ENCODE measurements around the gene TMBIM1. TPM values are rescaled to one million over a fixed set of nuclear protein-coding genes. Genes with fewer than 3 reads are reported as not detected.

Gene TMBIM1
- total RNA-seq, 1 donor from 2014 or later, result 73.7 TPM

DNA sequence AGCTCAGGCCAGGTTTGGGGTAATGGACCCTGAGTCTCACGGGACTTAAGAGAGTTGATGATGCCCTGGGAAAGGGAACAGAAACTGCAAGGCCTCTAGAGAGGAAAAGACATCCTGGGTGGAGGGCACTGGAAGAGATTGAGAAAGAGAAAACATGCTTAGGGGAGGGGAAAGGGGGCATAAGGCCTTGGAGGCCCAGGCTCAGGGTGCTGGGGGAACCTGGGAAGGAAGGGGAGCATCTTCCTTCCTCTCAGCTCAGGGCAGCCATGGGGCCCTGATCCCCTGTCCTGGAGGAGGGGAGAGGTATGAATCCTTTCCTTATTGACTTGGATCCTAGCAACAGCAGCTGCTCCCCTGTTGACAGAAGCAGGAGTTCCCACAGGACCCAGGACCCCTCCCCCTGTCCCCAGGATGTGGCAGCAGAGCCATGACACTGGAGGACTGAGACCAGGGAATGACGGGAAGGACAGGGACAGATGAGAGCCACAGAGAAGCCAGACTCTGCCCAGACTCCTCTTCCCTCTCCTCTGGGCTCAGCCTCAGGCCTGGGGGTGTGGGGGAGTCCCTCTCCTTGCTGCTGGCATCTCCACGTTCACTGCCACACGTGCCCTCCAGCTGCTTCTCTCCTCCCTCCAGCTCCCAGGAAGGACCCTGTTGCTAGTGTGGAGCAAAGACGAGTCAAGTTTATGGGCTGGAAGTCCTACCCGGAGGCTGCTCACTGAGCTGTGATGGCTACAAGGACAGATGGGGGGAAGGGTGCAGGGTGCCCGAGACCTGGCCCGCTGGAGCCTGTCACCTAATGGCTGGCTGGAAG lies 30.7 kb downstream of the TMBIM1 start:
- H3K4me1 Mint-ChIP-seq (ENCODE audit: low read depth), result peaks cover 16% of the 10 kb centered on the region
- intact Hi-C loops (cut with micrococcal nuclease), result no loop called here
- DNase-seq (ENCODE audit: low spot score), result no peak
- no peaks in the 10 kb centered on the region for H3K9me3 Mint-ChIP-seq
- no peak overlapping the region for H3K27ac Mint-ChIP-seq
- H3K36me3 Mint-ChIP-seq (ENCODE audit: low read depth), result peaks cover 21% of the 10 kb centered on the region
- no peak overlapping the region for H3K4me3 Mint-ChIP-seq (ENCODE audit: low read depth)
- no peaks in the 10 kb centered on the region for H3K27me3 Mint-ChIP-seq (ENCODE audit: low read depth)

DNA sequence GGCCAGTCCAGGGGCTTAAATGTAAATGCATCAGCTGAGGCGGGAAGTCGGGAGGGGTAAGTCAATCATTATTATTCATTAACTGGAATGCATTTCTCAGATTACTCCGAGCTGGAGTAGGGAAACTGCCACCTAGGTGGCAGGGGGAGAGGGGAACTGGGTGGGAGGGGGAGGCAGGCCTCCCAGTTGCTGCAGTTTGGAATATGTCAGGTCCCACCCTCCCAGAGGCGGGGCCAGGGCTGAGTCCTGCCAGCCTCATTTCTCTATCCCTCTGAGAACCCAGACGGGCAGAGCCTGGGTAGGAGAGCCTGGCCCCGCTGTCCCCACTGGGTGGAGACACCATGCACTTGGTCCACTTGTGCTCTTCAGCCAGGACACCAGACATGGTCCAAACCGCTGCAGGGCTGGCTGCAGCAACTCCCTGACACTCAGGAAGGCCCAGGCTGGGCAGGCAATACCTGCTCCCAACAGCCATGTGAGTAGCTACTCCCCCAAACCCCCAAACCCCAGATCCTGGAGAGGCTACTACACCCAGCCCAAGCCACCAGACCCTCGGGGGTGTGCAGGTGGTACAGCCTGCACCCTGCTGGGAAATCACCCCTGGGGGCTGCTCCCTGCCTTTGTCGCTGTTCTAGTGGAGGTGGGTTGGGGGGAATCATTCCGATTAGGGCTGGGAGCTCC lies 31.4 kb downstream of the TMBIM1 start, which contains the start of gene GPBAR1:
TSS of gene GPBAR1 (plus strand) at position 274 of the 681 bp plus-strand sequence. CDS start 1,710 bp downstream, outside the sequence.
- H3K27me3 Mint-ChIP-seq (ENCODE audit: low read depth), result no peaks in the 10 kb centered on the region
- peak within 1 kb of the TSS; percentile 39 for H3K27ac Mint-ChIP-seq
- H3K4me3 Mint-ChIP-seq (ENCODE audit: low read depth), result no peak within 1 kb of the TSS
- intact Hi-C loops (cut with micrococcal nuclease), result no loop called here
- peaks cover 16% of the 10 kb centered on the region for H3K4me1 Mint-ChIP-seq (ENCODE audit: low read depth)
- peaks cover 21% of the 10 kb centered on the region for H3K36me3 Mint-ChIP-seq (ENCODE audit: low read depth)
- H3K9me3 Mint-ChIP-seq, result no peaks in the 10 kb centered on the region
- no peak for DNase-seq (ENCODE audit: low spot score)

GRCh38 chr2:218260166-218260565 lies 32.1 kb downstream of the TMBIM1 start:
- Mint-ChIP-seq H3K27me3 (ENCODE audit: low read depth) (no peaks in the 10 kb centered on the region), H3K27ac (no peak overlapping the region), H3K4me1 (ENCODE audit: low read depth) (peaks cover 19% of the 10 kb centered on the region), H3K36me3 (ENCODE audit: low read depth) (peaks cover 23% of the 10 kb centered on the region), H3K4me3 (ENCODE audit: low read depth) (no peak overlapping the region), H3K9me3 (no peaks in the 10 kb centered on the region)
- DNase-seq (ENCODE audit: low spot score), result no peak
- intact Hi-C loops (cut with micrococcal nuclease), result no loop called here

- peak overlapping the region; percentile 39 for H3K27ac Mint-ChIP-seq
- DNase-seq (ENCODE audit: low spot score), result no peak
- H3K9me3 Mint-ChIP-seq, result no peaks in the 10 kb centered on the region
- H3K4me1 Mint-ChIP-seq (ENCODE audit: low read depth), result peaks cover 20% of the 10 kb centered on the region
- intact Hi-C loops (cut with micrococcal nuclease), result no loop called here
- H3K4me3 Mint-ChIP-seq (ENCODE audit: low read depth), result no peak overlapping the region
- no peaks in the 10 kb centered on the region for H3K27me3 Mint-ChIP-seq (ENCODE audit: low read depth)
- H3K36me3 Mint-ChIP-seq (ENCODE audit: low read depth), result peaks cover 31% of the 10 kb centered on the region
These were observed 33.0 kb downstream of the TMBIM1 start for GRCh38 chr2:218259099-218259961.

GRCh38 chr2:218257390-218257981 lies 34.8 kb downstream of the TMBIM1 start:
- Mint-ChIP-seq H3K9me3 (no peaks in the 10 kb centered on the region), H3K27ac (peak overlapping the region; percentile 83), H3K36me3 (ENCODE audit: low read depth) (peaks cover 39% of the 10 kb centered on the region), H3K27me3 (ENCODE audit: low read depth) (no peaks in the 10 kb centered on the region), H3K4me3 (ENCODE audit: low read depth) (no peak overlapping the region), H3K4me1 (ENCODE audit: low read depth) (peaks cover 15% of the 10 kb centered on the region)
- intact Hi-C loops (cut with micrococcal nuclease), result loop anchor here (1.0 to 2.0 kb wide), 3 partner anchors 29 to 71 kb away; no protein-coding TSS in a partner anchor
- peak; percentile 58 for DNase-seq (ENCODE audit: low spot score)

DNA sequence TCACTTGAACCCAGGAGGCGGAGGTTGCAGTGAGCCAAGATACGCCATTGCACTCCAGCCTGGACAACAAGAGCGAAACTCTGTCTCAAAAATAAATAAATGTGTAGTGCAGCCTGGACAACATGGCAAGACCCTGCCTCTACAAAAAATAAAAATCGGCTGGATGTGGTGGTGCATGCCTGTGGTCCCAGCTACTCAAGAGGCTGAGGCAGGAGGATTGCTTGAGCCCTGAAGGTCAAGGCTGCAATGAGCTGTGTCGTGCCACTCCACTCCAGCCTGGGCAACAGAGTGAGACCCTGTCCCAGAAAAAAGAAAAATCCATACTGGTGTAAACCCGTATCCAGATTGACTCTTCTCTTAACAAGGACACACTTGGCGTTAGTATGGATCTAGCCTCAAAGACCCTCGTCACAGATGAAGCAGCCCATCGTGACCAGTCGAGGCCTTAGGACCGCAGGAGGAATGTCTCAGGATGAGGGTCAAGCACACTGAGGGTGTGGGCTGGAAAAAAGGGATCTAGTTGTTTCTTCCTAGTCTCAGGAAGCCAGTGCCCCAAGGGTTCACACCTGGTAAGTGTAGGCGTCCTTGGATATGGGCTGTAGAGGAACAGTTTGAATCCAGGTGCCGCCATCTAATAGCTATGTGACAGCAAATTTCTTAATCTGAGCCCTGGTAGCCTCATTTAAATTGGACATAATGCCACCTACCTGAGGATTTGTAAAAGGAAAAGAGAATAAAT lies 35.5 kb downstream of the TMBIM1 start:
- DNase-seq (ENCODE audit: low spot score), result no peak
- H3K4me3 Mint-ChIP-seq (ENCODE audit: low read depth), result no peak overlapping the region
- H3K36me3 Mint-ChIP-seq (ENCODE audit: low read depth), result peaks cover 47% of the 10 kb centered on the region
- peak overlapping the region; percentile 83 for H3K27ac Mint-ChIP-seq
- intact Hi-C loops (cut with micrococcal nuclease), result loop anchor here (1.0 to 2.0 kb wide), 3 partner anchors 30 to 70 kb away; no protein-coding TSS in a partner anchor
- peaks cover 15% of the 10 kb centered on the region for H3K4me1 Mint-ChIP-seq (ENCODE audit: low read depth)
- H3K27me3 Mint-ChIP-seq (ENCODE audit: low read depth), result no peaks in the 10 kb centered on the region
- no peaks in the 10 kb centered on the region for H3K9me3 Mint-ChIP-seq

GRCh38 chr2:218255446-218255845 lies 36.9 kb downstream of the TMBIM1 start:
- intact Hi-C loops (cut with micrococcal nuclease), result no loop called here
- no peaks in the 10 kb centered on the region for H3K9me3 Mint-ChIP-seq
- H3K4me3 Mint-ChIP-seq (ENCODE audit: low read depth), result no peak overlapping the region
- peak overlapping the region; percentile 78 for H3K27ac Mint-ChIP-seq
- no peak for DNase-seq (ENCODE audit: low spot score)
- peaks cover 58% of the 10 kb centered on the region for H3K36me3 Mint-ChIP-seq (ENCODE audit: low read depth)
- H3K27me3 Mint-ChIP-seq (ENCODE audit: low read depth), result no peaks in the 10 kb centered on the region
- H3K4me1 Mint-ChIP-seq (ENCODE audit: low read depth), result peaks cover 15% of the 10 kb centered on the region

GRCh38 chr2:218253232-218253625 lies 39.1 kb downstream of the TMBIM1 start:
- intact Hi-C loops (cut with micrococcal nuclease), result no loop called here
- Mint-ChIP-seq H3K4me3 (ENCODE audit: low read depth) (no peak overlapping the region), H3K27ac (peak overlapping the region; percentile 55), H3K4me1 (ENCODE audit: low read depth) (peaks cover 17% of the 10 kb centered on the region), H3K9me3 (no peaks in the 10 kb centered on the region), H3K27me3 (ENCODE audit: low read depth) (no peaks in the 10 kb centered on the region), H3K36me3 (ENCODE audit: low read depth) (peaks cover 78% of the 10 kb centered on the region)
- DNase-seq (ENCODE audit: low spot score), result no peak

DNA sequence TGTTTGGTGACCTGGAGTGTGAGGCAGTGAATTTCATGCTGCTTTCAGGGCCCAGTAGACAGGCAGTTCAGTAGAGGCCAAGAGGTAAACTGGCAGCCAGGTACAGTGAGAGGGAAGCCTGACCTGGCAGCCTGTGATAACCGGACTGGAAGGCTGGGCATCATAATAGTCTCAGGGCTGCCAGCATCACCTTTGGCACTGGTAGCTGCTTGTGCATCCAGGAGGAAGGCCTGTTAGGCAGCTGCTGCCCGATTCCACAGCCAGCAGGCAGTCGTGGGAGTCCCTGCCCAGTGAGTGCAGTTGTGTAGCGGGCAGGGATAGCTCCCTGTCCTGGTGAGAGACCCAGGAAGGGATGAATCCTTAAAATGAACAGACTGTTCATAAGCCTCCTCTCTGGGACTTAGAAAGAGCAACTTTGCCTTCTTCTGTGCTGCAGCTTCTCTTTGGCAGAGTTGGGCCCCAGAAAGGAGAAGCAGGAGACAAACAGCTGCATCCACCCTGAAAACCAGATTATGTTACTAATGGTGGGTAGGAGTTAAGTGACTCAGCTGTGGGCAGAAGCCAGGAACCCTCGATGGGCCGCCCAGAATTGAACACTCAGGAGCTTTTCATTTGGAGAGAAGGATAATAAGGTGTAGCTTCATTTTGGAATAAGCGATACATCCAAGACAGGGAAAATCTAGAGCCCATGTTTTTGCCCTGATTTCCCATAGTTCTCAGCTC lies 39.6 kb downstream of the TMBIM1 start:
- intact Hi-C loops (cut with micrococcal nuclease), result no loop called here
- peak overlapping the region; percentile 55 for H3K27ac Mint-ChIP-seq
- peaks cover 82% of the 10 kb centered on the region for H3K36me3 Mint-ChIP-seq (ENCODE audit: low read depth)

DNA sequence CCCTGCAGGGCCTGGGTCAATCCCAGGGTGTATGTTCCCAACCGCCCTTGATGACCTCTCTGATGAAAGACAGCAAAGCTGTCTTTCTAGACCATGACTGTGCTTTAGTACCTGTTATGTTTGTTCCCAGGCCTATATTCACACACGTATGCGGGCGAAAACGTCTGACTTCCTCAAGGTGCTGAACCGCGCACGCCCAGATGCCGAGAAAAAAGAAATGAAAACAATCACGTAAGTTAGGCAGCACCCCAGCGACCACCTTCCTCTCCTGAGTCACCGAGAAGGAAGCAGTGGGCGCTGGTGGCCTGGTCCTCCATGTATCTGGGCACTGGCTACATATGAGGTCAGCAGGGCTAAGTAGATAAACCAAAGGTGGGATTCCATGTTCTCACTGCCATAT lies 42.6 kb downstream of the TMBIM1 start:
- peaks cover 91% of the 10 kb centered on the region for H3K36me3 Mint-ChIP-seq (ENCODE audit: low read depth)
- no peaks in the 10 kb centered on the region for H3K27me3 Mint-ChIP-seq (ENCODE audit: low read depth)
- no peak overlapping the region for H3K27ac Mint-ChIP-seq

More for the DNA sequence above, 39.6 kb downstream of the TMBIM1 start:
- no peak overlapping the region for H3K4me3 Mint-ChIP-seq (ENCODE audit: low read depth)
- no peaks in the 10 kb centered on the region for H3K27me3 Mint-ChIP-seq (ENCODE audit: low read depth)
- DNase-seq (ENCODE audit: low spot score), result no peak
- H3K4me1 Mint-ChIP-seq (ENCODE audit: low read depth), result peaks cover 16% of the 10 kb centered on the region
- no peaks in the 10 kb centered on the region for H3K9me3 Mint-ChIP-seq

DNA sequence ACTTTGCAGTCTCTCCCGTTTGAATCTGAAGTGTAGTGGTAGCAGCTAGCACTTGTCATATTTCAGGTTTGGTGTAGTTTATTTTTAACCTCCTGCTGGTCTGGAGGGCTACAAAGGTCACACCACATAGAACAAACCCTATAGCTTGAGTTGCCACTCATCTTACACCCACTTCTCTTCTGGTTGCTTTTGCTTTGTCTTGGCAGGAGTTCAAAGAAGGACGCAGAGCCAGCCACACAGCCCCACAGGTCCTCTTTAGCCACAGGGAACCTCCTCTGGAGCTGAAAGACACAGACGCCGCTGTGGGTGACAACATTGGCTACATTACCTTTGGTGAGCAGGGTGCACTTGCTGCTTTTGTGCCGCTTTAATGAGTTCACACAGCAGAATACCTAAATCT lies 47.1 kb downstream of the TMBIM1 start:
- intact Hi-C loops (cut with micrococcal nuclease), result no loop called here
- Mint-ChIP-seq H3K9me3 (no peaks in the 10 kb centered on the region), H3K36me3 (ENCODE audit: low read depth) (peaks cover 95% of the 10 kb centered on the region), H3K4me1 (ENCODE audit: low read depth) (peaks cover 17% of the 10 kb centered on the region), H3K27me3 (ENCODE audit: low read depth) (no peaks in the 10 kb centered on the region), H3K27ac (no peak overlapping the region), H3K4me3 (ENCODE audit: low read depth) (no peak overlapping the region)
- DNase-seq (ENCODE audit: low spot score), result no peak

More for the DNA sequence above, 42.6 kb downstream of the TMBIM1 start:
- intact Hi-C loops (cut with micrococcal nuclease), result no loop called here
- no peak for DNase-seq (ENCODE audit: low spot score)
- Mint-ChIP-seq H3K4me1 (ENCODE audit: low read depth) (peaks cover 6% of the 10 kb centered on the region), H3K4me3 (ENCODE audit: low read depth) (no peak overlapping the region), H3K9me3 (no peaks in the 10 kb centered on the region)
